22Rv1 (cell line): ENCODE measurements around the gene UBE2N.

Experiments
- H3K27ac ChIP-seq: fragments of 450-650 bp; 2 replicates; pipeline ENCODE4 v1.5.1; 2017
- ZFX ChIP-seq: fragments of 450-650 bp; IDR thresholded peaks from 2 replicates; pipeline ENCODE4 v1.6.1; 2017; ENCODE audit warnings: antibody characterized with exemption, borderline replicate concordance
- TF ChIP-seq, protein P1 (sequence below): fragments of 450-650 bp; IDR thresholded peaks from 2 replicates; pipeline ENCODE4 v1.5.1; 2017; ENCODE audit warnings: mild to moderate bottlenecking

UBE2N gene

DNA sequence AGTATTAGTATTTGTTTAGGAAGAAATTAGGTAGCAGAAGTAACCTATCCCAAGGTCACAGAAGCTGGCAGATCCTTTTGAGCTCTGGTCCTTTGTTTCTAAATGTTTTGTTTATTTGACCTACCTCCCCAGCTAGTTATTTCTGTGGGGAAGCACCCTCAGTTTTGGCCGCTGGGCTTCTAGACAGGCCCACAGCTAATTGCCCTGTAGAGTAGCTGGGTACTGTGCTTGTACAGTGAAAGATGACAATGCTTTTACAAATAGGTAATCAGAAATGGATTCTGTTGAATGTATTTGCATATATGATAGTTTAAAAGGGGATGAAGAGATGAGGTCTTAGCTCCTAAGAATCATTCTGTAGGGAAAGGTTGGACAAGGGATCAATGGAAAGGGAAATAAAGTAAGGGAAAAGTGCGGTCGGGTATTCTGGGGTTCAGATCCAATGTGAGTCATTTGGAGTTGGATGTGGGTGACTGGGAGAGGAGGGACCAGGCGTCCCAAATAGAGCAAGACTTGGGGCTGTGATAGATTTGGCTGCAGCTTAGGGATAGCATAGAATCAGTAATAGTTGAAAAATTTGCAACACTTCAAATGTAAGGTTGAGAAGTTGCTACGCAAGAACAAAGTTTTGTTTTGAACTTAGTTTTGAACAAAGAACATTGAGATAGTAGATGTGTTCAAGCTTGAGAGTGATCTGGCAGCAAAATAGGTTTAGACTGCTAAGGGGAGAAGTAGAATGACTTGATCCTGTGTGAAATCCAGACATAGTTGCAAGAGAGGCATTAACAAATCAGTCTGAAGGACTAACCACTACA lies 60.4 kb downstream of the UBE2N start:
- TF ChIP-seq, protein P1, sequence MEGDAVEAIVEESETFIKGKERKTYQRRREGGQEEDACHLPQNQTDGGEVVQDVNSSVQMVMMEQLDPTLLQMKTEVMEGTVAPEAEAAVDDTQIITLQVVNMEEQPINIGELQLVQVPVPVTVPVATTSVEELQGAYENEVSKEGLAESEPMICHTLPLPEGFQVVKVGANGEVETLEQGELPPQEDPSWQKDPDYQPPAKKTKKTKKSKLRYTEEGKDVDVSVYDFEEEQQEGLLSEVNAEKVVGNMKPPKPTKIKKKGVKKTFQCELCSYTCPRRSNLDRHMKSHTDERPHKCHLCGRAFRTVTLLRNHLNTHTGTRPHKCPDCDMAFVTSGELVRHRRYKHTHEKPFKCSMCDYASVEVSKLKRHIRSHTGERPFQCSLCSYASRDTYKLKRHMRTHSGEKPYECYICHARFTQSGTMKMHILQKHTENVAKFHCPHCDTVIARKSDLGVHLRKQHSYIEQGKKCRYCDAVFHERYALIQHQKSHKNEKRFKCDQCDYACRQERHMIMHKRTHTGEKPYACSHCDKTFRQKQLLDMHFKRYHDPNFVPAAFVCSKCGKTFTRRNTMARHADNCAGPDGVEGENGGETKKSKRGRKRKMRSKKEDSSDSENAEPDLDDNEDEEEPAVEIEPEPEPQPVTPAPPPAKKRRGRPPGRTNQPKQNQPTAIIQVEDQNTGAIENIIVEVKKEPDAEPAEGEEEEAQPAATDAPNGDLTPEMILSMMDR, result no peak
- no peak for TF ChIP-seq ZFX
- no peak overlapping the region for H3K27ac ChIP-seq

DNA sequence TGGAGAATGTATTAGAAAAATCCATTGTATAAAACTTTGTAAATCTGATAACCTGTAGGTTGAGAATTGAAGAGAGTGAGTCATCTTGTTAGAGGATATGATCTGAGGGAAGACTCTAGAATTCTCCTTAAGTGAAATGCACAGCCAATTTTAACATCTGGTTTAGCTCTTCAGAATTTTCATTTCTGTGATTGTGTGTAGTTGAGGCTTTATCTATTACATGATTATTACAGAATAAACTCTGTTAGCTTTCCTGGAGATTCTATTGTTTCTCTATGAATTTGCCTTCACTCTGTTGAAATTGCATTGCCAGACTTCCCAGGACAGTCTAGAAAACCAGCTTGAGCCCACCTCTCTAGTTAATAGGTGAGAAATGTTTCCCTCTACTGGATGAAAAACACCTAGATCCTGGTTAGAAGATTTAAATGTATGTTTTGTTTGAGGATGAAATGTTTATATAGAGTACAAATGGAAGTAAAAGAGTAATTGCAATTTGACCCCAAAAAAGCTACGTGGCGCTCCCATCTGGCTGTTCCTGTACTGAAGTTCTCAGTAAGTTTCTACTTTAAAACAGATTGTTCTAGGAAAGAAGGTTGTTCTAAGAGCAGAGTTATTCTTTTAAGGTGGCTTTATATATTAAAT lies 61.1 kb downstream of the UBE2N start:
- no peak overlapping the region for H3K27ac ChIP-seq
- TF ChIP-seq, protein P1, result peak; percentile 38; the same call in 1 of the 2 replicates
- no peak for TF ChIP-seq ZFX

DNA sequence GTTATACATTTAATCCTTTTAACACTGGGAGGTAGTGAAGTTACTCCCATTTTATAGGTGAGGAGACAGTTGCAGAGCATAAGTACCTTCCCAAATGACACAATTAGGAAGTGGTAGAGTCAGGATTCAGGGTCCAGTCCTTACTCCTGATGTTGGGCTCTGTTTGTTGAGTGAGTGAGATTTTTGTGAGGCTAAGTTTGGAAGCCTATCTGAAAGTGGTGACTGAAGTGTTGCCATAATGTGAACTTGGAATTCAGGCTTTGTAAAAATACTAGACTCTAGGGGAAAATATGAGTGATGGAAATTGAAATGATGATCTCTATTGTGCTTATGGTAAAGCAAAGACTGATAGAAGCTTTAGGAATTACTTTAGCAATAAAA lies 61.8 kb downstream of the UBE2N start:
- H3K27ac ChIP-seq, result no peak overlapping the region
- TF ChIP-seq, protein P1, result no peak
- TF ChIP-seq ZFX, result no peak

DNA sequence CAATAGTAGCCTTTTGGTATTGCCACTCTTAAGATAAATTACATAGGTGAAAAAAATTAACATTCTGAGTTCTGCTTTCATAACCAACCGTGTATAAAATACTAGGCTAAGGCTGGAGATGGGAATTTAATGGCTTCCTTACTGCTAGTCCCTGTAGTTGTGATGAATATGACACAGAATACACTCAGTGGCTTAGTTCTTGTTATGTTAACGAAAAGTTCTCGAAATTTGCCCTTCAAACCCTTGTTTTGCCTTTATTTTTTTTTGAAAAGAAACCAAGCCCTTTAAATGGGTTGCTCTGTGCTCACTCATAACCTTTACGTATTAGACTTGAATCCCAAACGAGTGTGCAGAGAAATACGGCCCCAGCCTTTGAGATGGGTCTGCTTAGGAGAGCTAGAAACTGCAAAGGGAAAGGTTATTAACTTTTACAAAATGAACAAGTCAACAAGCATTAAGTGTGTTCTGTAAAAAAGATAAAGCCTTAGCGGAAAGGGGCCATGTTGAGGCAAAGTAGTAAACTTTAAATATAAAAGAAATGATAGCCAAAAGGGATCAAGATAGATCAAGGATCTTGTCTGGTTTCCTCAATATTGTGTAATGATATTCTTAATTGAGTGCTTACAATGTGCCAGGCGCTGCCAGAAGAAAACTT lies 62.3 kb downstream of the UBE2N start:
- no peak for TF ChIP-seq ZFX
- TF ChIP-seq, protein P1, result no peak
- H3K27ac ChIP-seq, result peak overlapping the region; percentile 74; the same call in 1 of the 2 replicates

DNA sequence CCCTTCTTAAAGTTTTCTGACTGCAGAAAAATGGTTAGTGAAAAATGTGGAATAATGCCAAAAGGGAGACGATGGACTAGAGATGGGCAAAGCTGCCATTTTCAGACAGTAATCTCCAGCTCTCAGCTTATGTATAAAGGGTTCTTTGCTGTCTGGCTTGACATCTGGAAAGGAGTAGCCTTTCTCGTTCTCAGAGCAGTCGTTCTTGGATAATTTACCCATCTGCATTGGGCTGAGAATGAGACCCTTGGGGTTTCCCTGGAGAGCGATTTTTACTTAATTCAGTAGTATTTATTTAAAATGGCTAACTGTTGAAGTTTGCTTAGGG lies 62.8 kb downstream of the UBE2N start:
- TF ChIP-seq, protein P1, result no peak
- no peak for TF ChIP-seq ZFX
- peak overlapping the region; percentile 74 for H3K27ac ChIP-seq

DNA sequence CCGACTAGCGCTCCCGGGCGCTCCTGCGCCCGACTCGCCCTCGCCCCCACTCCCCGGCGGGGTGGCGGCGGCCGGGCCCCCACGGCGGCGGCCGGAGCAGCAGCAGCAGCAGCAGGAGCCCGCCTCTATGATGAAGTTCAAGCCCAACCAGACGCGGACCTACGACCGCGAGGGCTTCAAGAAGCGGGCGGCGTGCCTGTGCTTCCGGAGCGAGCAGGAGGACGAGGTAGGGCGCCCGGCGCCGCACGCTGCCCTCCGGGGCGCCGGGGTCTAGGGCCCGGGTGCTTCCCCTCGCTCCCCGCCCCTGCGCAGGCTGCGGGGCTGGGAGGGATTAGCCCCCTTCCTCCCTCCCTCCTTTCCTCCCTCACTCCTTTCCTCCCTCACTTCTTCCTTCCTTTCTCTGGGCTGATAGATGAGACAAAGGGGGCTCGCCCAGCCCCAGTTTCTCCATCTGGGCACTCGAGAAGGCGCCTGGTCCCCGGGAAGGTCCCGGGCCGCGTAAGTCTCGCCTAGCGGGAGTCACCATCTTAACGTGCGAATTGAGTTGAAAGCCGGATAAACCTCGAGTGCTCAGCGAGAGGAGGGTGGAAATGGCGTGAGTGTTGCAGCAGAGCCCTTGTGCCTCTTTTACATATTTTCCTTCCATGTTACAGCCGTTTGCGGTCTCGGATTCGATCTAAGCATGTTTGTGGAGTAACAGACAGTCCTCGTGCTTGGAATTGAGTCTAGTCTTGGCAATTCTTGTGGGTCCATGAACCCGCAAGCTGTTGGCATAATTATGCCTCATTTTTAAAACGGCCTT lies 63.4 kb downstream of the UBE2N start:
- peak overlapping the region; percentile 74 for H3K27ac ChIP-seq
